HG02678 (cell line): ENCODE measurements around the gene JAKMIP2.
"Not testable (repeated sequence)": the region's sequence is repeated elsewhere in the genome, so short reads cannot be mapped to it uniquely, and the experiment has no call there.

Experiments
- ATAC-seq: cut with Tn5 transposase; IDR thresholded peaks from one replicate; pipeline ENCODE4 v1.9.1; 2021; ENCODE audit warnings: mild to moderate bottlenecking, moderate library complexity; ENCODE audit not compliant: unreplicated experiment

JAKMIP2 gene

DNA sequence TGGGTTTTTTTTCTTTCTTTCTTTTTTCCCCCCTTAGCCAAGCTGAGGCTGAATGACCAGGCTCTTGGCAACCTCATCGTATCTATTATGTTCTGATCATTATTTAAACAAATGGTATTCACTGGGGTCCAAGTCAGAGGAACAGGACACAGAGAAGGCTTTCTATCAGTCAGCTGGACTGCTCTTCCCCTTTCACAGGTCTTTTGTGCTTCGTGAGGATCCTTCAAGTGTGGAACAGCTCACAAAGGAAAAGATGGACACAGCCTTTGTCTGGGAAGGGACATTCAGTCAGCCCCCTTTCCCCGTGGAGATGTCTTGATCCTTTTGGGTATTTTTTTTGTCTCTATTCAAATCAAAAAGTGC is 218.4 kb downstream of the JAKMIP2 start:
- ATAC-seq, result no peak

- ATAC-seq, result no peak
Observed at GRCh38 chr5:147563466-147564123, 218.9 kb downstream of the JAKMIP2 start.

GRCh38 chr5:147561435-147561834 is 221.1 kb downstream of the JAKMIP2 start:
- ATAC-seq, result no peak

- no peak for ATAC-seq
Observed at GRCh38 chr5:147560718-147561331, 221.7 kb downstream of the JAKMIP2 start.

GRCh38 chr5:147559749-147560148 is 222.8 kb downstream of the JAKMIP2 start:
- ATAC-seq, result no peak

- ATAC-seq, result no peak
Observed at GRCh38 chr5:147558826-147559225, 223.7 kb downstream of the JAKMIP2 start.

DNA sequence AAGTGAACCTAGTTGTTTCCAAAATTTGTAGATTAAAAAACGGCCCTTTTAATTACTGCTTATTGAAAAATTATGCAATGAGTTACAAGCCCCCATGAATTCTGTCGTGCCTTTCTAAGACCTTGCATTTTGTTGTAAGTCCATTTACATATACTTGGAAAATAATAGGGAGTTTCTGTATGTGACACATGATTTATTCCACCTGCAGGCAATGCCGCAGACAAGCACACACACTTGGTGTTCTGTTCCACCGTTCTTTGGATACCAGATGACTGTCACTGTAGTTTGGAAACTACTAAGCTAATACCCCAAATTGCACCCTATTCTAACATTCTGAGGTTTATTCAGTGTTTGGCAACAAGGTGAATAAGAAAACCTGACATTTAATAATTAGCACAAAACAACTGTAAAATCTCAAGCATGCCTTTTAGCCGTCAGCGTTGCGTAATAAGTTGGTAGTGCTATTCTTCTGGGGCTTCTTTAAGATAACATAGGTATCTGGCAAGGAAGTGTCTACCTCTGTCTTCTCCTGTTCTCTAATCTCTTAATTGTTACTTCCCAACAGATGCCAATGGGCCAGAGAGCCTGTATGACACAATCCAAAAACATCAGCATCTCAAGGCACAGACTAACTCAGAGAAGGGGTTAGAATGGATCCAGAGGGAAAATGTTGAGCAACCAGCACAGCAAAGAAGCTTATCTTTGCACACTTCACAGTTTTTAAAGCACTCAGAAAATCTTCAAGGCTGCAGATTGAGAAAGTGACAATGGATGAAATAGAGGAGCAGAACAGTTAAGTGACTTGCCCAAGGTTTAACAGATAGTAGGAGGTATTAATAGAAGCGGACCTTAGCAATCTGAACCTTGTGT is 224.4 kb downstream of the JAKMIP2 start:
- no peak for ATAC-seq

DNA sequence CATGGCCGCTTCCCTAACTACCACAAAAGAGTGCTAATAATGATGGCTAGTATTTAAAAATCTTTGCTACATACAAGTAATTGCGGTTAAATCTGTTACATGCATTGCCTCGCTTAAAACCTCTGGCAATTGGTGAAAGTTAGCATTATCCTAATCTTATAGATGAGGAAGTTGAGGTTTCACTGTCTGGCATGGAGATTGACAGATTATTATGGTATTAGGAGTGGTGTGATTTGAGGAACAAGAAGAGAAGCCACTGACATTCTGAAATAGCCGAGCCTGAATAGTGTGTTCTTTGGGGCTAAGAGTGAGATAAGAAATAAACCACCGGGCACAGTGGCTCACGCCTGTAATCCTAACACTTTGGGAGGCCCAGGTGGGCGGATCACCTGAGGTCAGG is 227.4 kb downstream of the JAKMIP2 start:
- no peak for ATAC-seq

DNA sequence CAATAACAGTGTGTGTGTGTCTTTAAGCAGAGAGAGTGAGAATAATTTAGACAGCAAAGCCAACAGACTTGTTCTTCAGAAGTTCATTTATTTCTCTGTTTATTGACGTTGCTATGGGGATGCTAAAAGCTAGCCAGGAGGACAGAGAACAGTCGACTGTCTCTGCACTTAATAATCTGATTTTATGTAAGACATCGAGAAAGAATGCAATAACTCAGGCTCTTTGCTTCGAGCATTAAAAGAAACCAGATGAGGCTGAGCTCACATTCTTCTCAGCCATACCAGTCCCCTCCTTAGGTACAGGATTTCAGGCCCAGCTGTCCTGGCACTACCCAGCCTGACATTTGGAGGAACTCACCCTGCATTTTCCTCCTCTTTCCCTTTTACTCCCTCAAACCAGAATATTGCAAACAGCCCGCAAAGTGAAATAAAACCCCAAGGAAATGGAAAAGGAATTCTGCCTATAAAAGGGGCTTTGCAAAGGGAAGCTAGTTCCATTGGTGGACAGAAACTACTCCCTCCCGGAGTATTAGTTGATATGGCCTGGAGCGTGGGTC is 228.2 kb downstream of the JAKMIP2 start:
- no peak for ATAC-seq

- ATAC-seq, result not testable (repeated sequence)
Observed at GRCh38 chr5:147553817-147554216, 228.7 kb downstream of the JAKMIP2 start.

- no peak for ATAC-seq
Observed at GRCh38 chr5:147552897-147553296, 229.6 kb downstream of the JAKMIP2 start.

GRCh38 chr5:147551677-147552076 is 230.9 kb downstream of the JAKMIP2 start:
- no peak for ATAC-seq

GRCh38 chr5:147547730-147548129 is 234.8 kb downstream of the JAKMIP2 start:
- no peak for ATAC-seq

- ATAC-seq, result no peak
Observed at GRCh38 chr5:147544556-147544955, 238.0 kb downstream of the JAKMIP2 start.

- no peak for ATAC-seq
Observed at GRCh38 chr5:147539053-147539452, 243.5 kb downstream of the JAKMIP2 start.

- no peak for ATAC-seq
Observed at GRCh38 chr5:147538236-147538635, 244.3 kb downstream of the JAKMIP2 start.
